HL-60 (cell line): ENCODE data around the gene OTOP3.

Experiments
- DNase-seq, 2 experiments: peaks; one replicate each; pipeline ENCODE4 v3.0.0-alpha.2; 2010 to 2020; ENCODE audit warnings: low read depth in 1 of 2, low spot score in 1 of 2
- H3K27ac ChIP-seq: fragments of 250-450 bp; sonication (Bioruptor Pico); replicated peaks from 2 replicates; pipeline ENCODE4 v1.5.1; 2020; ENCODE audit warnings: mild to moderate bottlenecking, moderate library complexity
- H3K27me3 ChIP-seq: fragments of 250-450 bp; sonication (Bioruptor Pico); 2 replicates; pipeline ENCODE4 v1.5.1; 2021; ENCODE audit warnings: mild to moderate bottlenecking, moderate library complexity; ENCODE audit not compliant: insufficient read depth, poor library complexity, severe bottlenecking
- H3K4me3 ChIP-seq: replicated peaks from 2 replicates; pipeline ENCODE4 v1.5.1; 2011; ENCODE audit warnings: mild to moderate bottlenecking, control low read depth, low read length; ENCODE audit not compliant: insufficient read depth
- GABPA ChIP-seq: IDR thresholded peaks from 2 replicates; pipeline ENCODE4 v1.6.1; 2012; ENCODE audit warnings: low read depth
- POLR2AphosphoS5 ChIP-seq: IDR thresholded peaks from 2 replicates; pipeline ENCODE4 v1.6.1; 2012; ENCODE audit warnings: low read depth
- SPI1 ChIP-seq: IDR thresholded peaks from 2 replicates; pipeline ENCODE4 v1.6.1; 2012; ENCODE audit warnings: low read depth, mild to moderate bottlenecking, borderline replicate concordance
- TF ChIP-seq, protein P1 (sequence below): IDR thresholded peaks from 2 replicates; pipeline ENCODE4 v1.6.1; 2012; ENCODE audit warnings: low read depth; ENCODE audit not compliant: insufficient replicate concordance
- TF ChIP-seq, protein P2 (sequence below): IDR thresholded peaks from one replicate; pipeline ENCODE4 v1.5.1; 2011; ENCODE audit warnings: low read length, control low read depth, inconsistent platforms; ENCODE audit not compliant: insufficient read depth

The OTOP3 gene

DNA sequence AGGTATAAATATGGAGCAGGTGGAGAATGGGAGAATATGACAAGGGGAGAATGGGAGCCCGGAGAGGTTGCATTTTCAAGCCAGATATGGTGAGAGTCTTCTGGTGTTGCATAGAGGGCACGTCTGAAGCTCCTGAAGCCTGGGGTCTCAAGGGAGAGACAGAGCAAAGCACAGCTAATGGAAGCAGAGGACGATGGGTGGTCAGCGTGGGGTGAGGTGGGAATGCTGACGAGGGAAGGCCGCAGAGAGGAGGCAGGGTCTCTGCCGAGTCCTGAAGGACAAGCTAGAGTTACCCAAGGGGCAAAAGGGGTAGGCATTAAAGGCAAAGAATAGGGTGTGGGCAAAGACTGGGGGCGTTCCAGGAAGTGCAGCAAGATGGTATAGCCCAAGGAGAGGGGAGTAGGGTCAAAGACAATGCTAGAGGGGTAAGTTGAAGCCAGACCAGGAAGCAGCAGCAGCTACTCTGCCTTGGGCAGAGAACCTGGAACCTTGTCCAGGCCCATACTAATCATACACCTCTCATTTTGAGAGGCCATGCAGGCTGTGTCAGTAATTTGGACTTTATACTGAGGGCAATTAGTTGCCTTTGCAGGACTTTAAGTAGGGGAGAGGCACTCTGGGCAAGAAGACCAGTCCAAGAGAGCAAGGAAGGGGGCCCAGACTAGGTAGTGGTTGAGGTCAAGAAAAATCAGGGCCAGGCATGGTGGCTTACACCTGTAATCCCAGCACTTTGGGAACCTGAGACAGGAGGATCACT is 2.7 kb downstream of the OTOP3 start:
- no peak for DNase-seq
- TF ChIP-seq, protein P1, sequence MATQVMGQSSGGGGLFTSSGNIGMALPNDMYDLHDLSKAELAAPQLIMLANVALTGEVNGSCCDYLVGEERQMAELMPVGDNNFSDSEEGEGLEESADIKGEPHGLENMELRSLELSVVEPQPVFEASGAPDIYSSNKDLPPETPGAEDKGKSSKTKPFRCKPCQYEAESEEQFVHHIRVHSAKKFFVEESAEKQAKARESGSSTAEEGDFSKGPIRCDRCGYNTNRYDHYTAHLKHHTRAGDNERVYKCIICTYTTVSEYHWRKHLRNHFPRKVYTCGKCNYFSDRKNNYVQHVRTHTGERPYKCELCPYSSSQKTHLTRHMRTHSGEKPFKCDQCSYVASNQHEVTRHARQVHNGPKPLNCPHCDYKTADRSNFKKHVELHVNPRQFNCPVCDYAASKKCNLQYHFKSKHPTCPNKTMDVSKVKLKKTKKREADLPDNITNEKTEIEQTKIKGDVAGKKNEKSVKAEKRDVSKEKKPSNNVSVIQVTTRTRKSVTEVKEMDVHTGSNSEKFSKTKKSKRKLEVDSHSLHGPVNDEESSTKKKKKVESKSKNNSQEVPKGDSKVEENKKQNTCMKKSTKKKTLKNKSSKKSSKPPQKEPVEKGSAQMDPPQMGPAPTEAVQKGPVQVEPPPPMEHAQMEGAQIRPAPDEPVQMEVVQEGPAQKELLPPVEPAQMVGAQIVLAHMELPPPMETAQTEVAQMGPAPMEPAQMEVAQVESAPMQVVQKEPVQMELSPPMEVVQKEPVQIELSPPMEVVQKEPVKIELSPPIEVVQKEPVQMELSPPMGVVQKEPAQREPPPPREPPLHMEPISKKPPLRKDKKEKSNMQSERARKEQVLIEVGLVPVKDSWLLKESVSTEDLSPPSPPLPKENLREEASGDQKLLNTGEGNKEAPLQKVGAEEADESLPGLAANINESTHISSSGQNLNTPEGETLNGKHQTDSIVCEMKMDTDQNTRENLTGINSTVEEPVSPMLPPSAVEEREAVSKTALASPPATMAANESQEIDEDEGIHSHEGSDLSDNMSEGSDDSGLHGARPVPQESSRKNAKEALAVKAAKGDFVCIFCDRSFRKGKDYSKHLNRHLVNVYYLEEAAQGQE, result no peak
- TF ChIP-seq GABPA, result no peak
- H3K4me3 ChIP-seq, result no peak overlapping the region
- H3K27me3 ChIP-seq, result peaks cover 34% of the 10 kb centered on the region
- no peak overlapping the region for H3K27ac ChIP-seq

DNA sequence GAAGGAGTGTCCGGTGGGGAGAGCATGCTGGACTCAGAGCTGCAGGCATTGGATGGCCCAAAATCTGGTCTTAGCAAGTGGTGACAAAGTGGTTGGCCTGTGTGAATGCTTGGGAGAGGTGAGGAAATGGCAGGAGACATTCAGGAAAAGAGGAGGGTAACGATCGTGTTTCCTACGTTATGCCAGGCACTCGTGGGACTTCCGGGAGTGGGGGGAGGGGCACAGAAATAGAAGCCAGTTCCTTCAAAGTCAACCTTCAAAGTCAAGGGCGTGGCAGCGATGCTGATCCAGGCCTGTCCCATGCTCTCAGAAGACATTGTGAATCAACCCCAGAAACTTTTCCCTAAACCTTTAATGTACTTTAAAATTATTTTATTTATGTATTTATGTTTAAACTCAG is 3.8 kb downstream of the OTOP3 start:
- H3K27ac ChIP-seq, result no peak overlapping the region
- peaks cover 32% of the 10 kb centered on the region for H3K27me3 ChIP-seq
- H3K4me3 ChIP-seq, result no peak overlapping the region
- no peak for DNase-seq
- TF ChIP-seq POLR2AphosphoS5, result no peak
- TF ChIP-seq GABPA, result no peak
- TF ChIP-seq, protein P2, sequence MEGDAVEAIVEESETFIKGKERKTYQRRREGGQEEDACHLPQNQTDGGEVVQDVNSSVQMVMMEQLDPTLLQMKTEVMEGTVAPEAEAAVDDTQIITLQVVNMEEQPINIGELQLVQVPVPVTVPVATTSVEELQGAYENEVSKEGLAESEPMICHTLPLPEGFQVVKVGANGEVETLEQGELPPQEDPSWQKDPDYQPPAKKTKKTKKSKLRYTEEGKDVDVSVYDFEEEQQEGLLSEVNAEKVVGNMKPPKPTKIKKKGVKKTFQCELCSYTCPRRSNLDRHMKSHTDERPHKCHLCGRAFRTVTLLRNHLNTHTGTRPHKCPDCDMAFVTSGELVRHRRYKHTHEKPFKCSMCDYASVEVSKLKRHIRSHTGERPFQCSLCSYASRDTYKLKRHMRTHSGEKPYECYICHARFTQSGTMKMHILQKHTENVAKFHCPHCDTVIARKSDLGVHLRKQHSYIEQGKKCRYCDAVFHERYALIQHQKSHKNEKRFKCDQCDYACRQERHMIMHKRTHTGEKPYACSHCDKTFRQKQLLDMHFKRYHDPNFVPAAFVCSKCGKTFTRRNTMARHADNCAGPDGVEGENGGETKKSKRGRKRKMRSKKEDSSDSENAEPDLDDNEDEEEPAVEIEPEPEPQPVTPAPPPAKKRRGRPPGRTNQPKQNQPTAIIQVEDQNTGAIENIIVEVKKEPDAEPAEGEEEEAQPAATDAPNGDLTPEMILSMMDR, result no peak
- TF ChIP-seq, protein P1, result no peak
- TF ChIP-seq SPI1, result no peak

DNA sequence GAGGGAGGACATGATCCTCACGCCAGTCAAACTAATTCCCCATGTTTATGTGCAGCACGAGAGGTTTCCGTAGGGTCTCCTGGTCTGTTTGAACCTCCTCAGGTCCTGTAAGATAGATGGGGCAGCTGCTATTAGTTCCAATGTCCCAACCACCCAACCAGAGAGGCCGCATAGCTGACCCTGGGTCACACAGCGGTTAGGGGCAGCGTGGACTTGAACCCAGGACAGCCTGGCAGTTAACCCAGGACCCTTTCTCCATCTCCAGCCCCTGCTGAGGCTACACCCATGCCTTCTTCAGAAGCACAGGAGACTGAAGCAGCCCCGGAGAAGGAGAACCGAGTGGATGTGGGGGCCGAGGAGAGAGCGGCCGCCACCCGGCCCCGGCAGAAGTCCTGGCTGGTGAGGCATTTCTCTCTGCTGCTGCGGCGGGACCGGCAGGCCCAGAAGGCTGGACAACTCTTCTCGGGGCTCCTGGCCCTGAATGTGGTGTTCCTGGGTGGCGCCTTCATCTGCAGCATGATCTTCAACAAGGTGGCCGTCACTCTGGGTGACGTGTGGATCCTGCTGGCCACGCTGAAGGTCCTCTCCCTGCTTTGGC is 5.5 kb downstream of the OTOP3 start:
- no peak for TF ChIP-seq POLR2AphosphoS5
- TF ChIP-seq, protein P2, result no peak
- TF ChIP-seq, protein P1, result no peak
- TF ChIP-seq SPI1, result no peak
- no peak for TF ChIP-seq GABPA
- peaks cover 19% of the 10 kb centered on the region for H3K27me3 ChIP-seq
- no peak overlapping the region for H3K27ac ChIP-seq
- DNase-seq, result no peak
- no peak overlapping the region for H3K4me3 ChIP-seq
